Measurements from ENCODE around the gene WFDC8. TPM values are rescaled to one million over a fixed set of nuclear protein-coding genes. Genes with fewer than 3 reads are reported as not detected.

The WFDC8 gene
- total and polyA plus RNA-seq, 4 donors = 0.30 TPM; not detected in 3

DNA sequence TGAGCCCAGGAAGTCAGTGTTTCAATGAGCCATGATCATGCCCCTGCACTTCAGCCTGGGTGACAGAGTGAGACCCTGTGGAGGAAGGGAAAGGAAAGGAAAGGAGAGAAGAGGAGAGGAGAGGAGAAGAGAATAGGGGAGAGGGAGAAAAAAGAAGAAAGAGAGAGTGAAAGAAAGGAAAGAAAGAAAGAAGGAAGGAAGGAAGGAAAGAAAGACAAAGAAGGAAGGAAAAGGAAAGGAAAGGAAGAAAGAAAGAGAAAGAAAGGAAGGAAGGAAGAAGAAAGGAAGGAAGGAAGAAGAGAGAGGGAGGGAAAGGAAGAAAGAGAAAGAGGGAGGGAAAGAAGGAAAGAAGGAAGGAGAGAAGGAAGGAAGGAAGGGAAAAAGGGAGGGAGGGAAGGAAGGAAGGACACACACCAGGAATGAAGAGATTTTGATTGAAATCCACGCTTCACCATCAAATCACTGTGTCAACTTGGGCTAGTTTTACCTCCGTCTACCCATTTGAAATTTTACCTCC is 14.3 kb downstream of the WFDC8 start:
- Histone ChIP-seq H3K4me3 (ENCODE audit: low read depth, low read length) (no peak overlapping the region), H3K27ac (ENCODE audit: low read depth, low read length) (no peak overlapping the region), H3K36me3 (ENCODE audit: control insufficient read depth, insufficient read depth, low read length) (no peaks in the 10 kb centered on the region), H3K27me3 (ENCODE audit: control insufficient read depth, insufficient read depth, low read length) (no peaks in the 10 kb centered on the region), H3K9me3 (ENCODE audit: control insufficient read depth, insufficient read depth, low read length) (no peaks in the 10 kb centered on the region), H3K4me1 (ENCODE audit: control insufficient read depth, insufficient read depth, low read length) (no peaks in the 10 kb centered on the region)
- no peak for DNase-seq (ENCODE audit: low read depth in 4 of 6, low spot score in 6 of 6)
- no CpG with 5 or more reads among the region's 2 CpGs for WGBS (ENCODE audit: insufficient coverage)

- 83% methylated on average over 1 of the region's 1 CpG for WGBS (ENCODE audit: insufficient coverage)
- no peaks in the 10 kb centered on the region for H3K4me1 ChIP-seq (ENCODE audit: control insufficient read depth, insufficient read depth, low read length)
- no peak for DNase-seq (ENCODE audit: low read depth in 4 of 6, low spot score in 6 of 6)
- no peaks in the 10 kb centered on the region for H3K36me3 ChIP-seq (ENCODE audit: control insufficient read depth, insufficient read depth, low read length)
- H3K27ac ChIP-seq (ENCODE audit: low read depth, low read length) = no peak overlapping the region
- H3K4me3 ChIP-seq (ENCODE audit: low read depth, low read length) = no peak overlapping the region
- no peaks in the 10 kb centered on the region for H3K9me3 ChIP-seq (ENCODE audit: control insufficient read depth, insufficient read depth, low read length)
- no peaks in the 10 kb centered on the region for H3K27me3 ChIP-seq (ENCODE audit: control insufficient read depth, insufficient read depth, low read length)
Observed at GRCh38 chr20:45555198-45555597, 23.9 kb downstream of the WFDC8 start.

GRCh38 chr20:45552456-45552855 is 26.6 kb downstream of the WFDC8 start:
- no peak overlapping the region for H3K27ac ChIP-seq (ENCODE audit: low read depth, low read length)
- WGBS (ENCODE audit: insufficient coverage) = 88% methylated on average over 1 of the region's 2 CpGs
- H3K27me3 ChIP-seq (ENCODE audit: control insufficient read depth, insufficient read depth, low read length) = no peaks in the 10 kb centered on the region
- no peaks in the 10 kb centered on the region for H3K9me3 ChIP-seq (ENCODE audit: control insufficient read depth, insufficient read depth, low read length)
- H3K4me1 ChIP-seq (ENCODE audit: control insufficient read depth, insufficient read depth, low read length) = no peaks in the 10 kb centered on the region
- no peak overlapping the region for H3K4me3 ChIP-seq (ENCODE audit: low read depth, low read length)
- DNase-seq (ENCODE audit: low read depth in 4 of 6, low spot score in 6 of 6) = no peak
- no peaks in the 10 kb centered on the region for H3K36me3 ChIP-seq (ENCODE audit: control insufficient read depth, insufficient read depth, low read length)

- DNase-seq (ENCODE audit: low read depth in 4 of 6, low spot score in 6 of 6) = no peak
- no peaks in the 10 kb centered on the region for H3K27me3 ChIP-seq (ENCODE audit: control insufficient read depth, insufficient read depth, low read length)
- no peaks in the 10 kb centered on the region for H3K36me3 ChIP-seq (ENCODE audit: control insufficient read depth, insufficient read depth, low read length)
- H3K27ac ChIP-seq (ENCODE audit: low read depth, low read length) = no peak overlapping the region
- no peaks in the 10 kb centered on the region for H3K9me3 ChIP-seq (ENCODE audit: control insufficient read depth, insufficient read depth, low read length)
- H3K4me1 ChIP-seq (ENCODE audit: control insufficient read depth, insufficient read depth, low read length) = no peaks in the 10 kb centered on the region
- no peak overlapping the region for H3K4me3 ChIP-seq (ENCODE audit: low read depth, low read length)
Observed at GRCh38 chr20:45550765-45551164, 28.3 kb downstream of the WFDC8 start.

DNA sequence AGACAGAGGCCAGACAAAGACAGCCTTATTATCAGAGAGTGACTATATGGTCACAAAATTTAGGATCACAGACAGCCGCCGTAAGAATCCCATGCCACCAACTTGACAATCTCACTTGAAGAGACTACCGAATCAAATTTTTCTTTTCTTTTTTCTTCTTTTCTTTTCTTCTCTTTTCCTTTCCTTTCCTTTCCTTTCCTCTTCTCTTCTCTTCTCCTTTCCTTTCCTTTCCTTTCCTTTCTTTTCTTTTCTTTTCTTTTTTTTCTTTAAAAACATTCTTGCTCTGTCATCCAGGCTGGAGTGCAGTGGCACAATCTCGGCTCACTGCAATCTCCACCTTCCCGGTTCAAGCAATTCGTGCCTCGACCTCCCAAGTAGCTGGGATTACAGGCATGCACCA is 30.7 kb downstream of the WFDC8 start:
- Histone ChIP-seq H3K9me3 (ENCODE audit: control insufficient read depth, insufficient read depth, low read length) (no peaks in the 10 kb centered on the region), H3K4me3 (ENCODE audit: low read depth, low read length) (no peak overlapping the region), H3K27ac (ENCODE audit: low read depth, low read length) (no peak overlapping the region), H3K36me3 (ENCODE audit: control insufficient read depth, insufficient read depth, low read length) (no peaks in the 10 kb centered on the region), H3K27me3 (ENCODE audit: control insufficient read depth, insufficient read depth, low read length) (no peaks in the 10 kb centered on the region), H3K4me1 (ENCODE audit: control insufficient read depth, insufficient read depth, low read length) (no peaks in the 10 kb centered on the region)
- DNase-seq (ENCODE audit: low read depth in 4 of 6, low spot score in 6 of 6) = no peak
- WGBS (ENCODE audit: insufficient coverage) = 96% methylated on average over 4 of the region's 7 CpGs

GRCh38 chr20:45547206-45547770 is 31.8 kb downstream of the WFDC8 start, which contains the start of gene EPPIN:
EPPIN (minus strand) TSS chr20:45547401; CDS start chr20:45547357, 44 bp downstream.
- no peaks in the 10 kb centered on the region for H3K36me3 ChIP-seq (ENCODE audit: control insufficient read depth, insufficient read depth, low read length)
- H3K27ac ChIP-seq (ENCODE audit: low read depth, low read length) = no peak within 1 kb of the TSS
- 85% methylated on average over 5 of the region's 6 CpGs for WGBS (ENCODE audit: insufficient coverage)
- no peaks in the 10 kb centered on the region for H3K9me3 ChIP-seq (ENCODE audit: control insufficient read depth, insufficient read depth, low read length)
- no peak within 1 kb of the TSS for H3K4me3 ChIP-seq (ENCODE audit: low read depth, low read length)
- no peaks in the 10 kb centered on the region for H3K4me1 ChIP-seq (ENCODE audit: control insufficient read depth, insufficient read depth, low read length)
- no peaks in the 10 kb centered on the region for H3K27me3 ChIP-seq (ENCODE audit: control insufficient read depth, insufficient read depth, low read length)
- DNase-seq (ENCODE audit: low read depth in 4 of 6, low spot score in 6 of 6) = no peak

GRCh38 chr20:45545754-45546453 is 33.2 kb downstream of the WFDC8 start:
- Histone ChIP-seq H3K27ac (ENCODE audit: low read depth, low read length) (no peak overlapping the region), H3K4me1 (ENCODE audit: control insufficient read depth, insufficient read depth, low read length) (no peaks in the 10 kb centered on the region), H3K4me3 (ENCODE audit: low read depth, low read length) (no peak overlapping the region), H3K36me3 (ENCODE audit: control insufficient read depth, insufficient read depth, low read length) (no peaks in the 10 kb centered on the region), H3K27me3 (ENCODE audit: control insufficient read depth, insufficient read depth, low read length) (no peaks in the 10 kb centered on the region), H3K9me3 (ENCODE audit: control insufficient read depth, insufficient read depth, low read length) (no peaks in the 10 kb centered on the region)
- DNase-seq (ENCODE audit: low read depth in 4 of 6, low spot score in 6 of 6) = peak in 5 of 6 donors; percentile 5 to 72 (median 13)
- WGBS (ENCODE audit: insufficient coverage) = 92% methylated on average over 2 of the region's 5 CpGs

GRCh38 chr20:45545351-45545750 is 33.7 kb downstream of the WFDC8 start:
- WGBS (ENCODE audit: insufficient coverage) = 52% methylated on average over 2 of the region's 3 CpGs
- DNase-seq (ENCODE audit: low read depth in 4 of 6, low spot score in 6 of 6) = no peak
- H3K27ac ChIP-seq (ENCODE audit: low read depth, low read length) = no peak overlapping the region
- H3K4me3 ChIP-seq (ENCODE audit: low read depth, low read length) = no peak overlapping the region
- H3K36me3 ChIP-seq (ENCODE audit: control insufficient read depth, insufficient read depth, low read length) = no peaks in the 10 kb centered on the region
- no peaks in the 10 kb centered on the region for H3K9me3 ChIP-seq (ENCODE audit: control insufficient read depth, insufficient read depth, low read length)
- H3K4me1 ChIP-seq (ENCODE audit: control insufficient read depth, insufficient read depth, low read length) = no peaks in the 10 kb centered on the region
- no peaks in the 10 kb centered on the region for H3K27me3 ChIP-seq (ENCODE audit: control insufficient read depth, insufficient read depth, low read length)

GRCh38 chr20:45539382-45539781 is 39.7 kb downstream of the WFDC8 start, which contains the start of gene WFDC6:
WFDC6 (minus strand) TSS chr20:45539482; CDS start chr20:45539407, 75 bp downstream.
- no peak for DNase-seq (ENCODE audit: low read depth in 4 of 6, low spot score in 6 of 6)
- H3K4me3 ChIP-seq (ENCODE audit: low read depth, low read length) = no peak within 1 kb of the TSS
- H3K36me3 ChIP-seq (ENCODE audit: control insufficient read depth, insufficient read depth, low read length) = no peaks in the 10 kb centered on the region
- H3K27ac ChIP-seq (ENCODE audit: low read depth, low read length) = no peak within 1 kb of the TSS
- H3K27me3 ChIP-seq (ENCODE audit: control insufficient read depth, insufficient read depth, low read length) = no peaks in the 10 kb centered on the region
- H3K9me3 ChIP-seq (ENCODE audit: control insufficient read depth, insufficient read depth, low read length) = no peaks in the 10 kb centered on the region
- WGBS (ENCODE audit: insufficient coverage) = 86% methylated on average over 2 of the region's 2 CpGs
- no peaks in the 10 kb centered on the region for H3K4me1 ChIP-seq (ENCODE audit: control insufficient read depth, insufficient read depth, low read length)
